HL-60 (cell line): ENCODE results near the gene IRS2.

Experiments
- DNase-seq, 2 experiments: peaks; one replicate each; pipeline ENCODE4 v3.0.0-alpha.2; 2010 to 2020; ENCODE audit warnings: low read depth in 1 of 2, low spot score in 1 of 2
- H3K27ac ChIP-seq: fragments of 250-450 bp; sonication (Bioruptor Pico); replicated peaks from 2 replicates; pipeline ENCODE4 v1.5.1; 2020; ENCODE audit warnings: mild to moderate bottlenecking, moderate library complexity
- H3K27me3 ChIP-seq: fragments of 250-450 bp; sonication (Bioruptor Pico); 2 replicates; pipeline ENCODE4 v1.5.1; 2021; ENCODE audit warnings: mild to moderate bottlenecking, moderate library complexity; ENCODE audit not compliant: insufficient read depth, poor library complexity, severe bottlenecking
- H3K4me3 ChIP-seq: replicated peaks from 2 replicates; pipeline ENCODE4 v1.5.1; 2011; ENCODE audit warnings: mild to moderate bottlenecking, control low read depth, low read length; ENCODE audit not compliant: insufficient read depth
- GABPA ChIP-seq: IDR thresholded peaks from 2 replicates; pipeline ENCODE4 v1.6.1; 2012; ENCODE audit warnings: low read depth
- POLR2AphosphoS5 ChIP-seq: IDR thresholded peaks from 2 replicates; pipeline ENCODE4 v1.6.1; 2012; ENCODE audit warnings: low read depth
- SPI1 ChIP-seq: IDR thresholded peaks from 2 replicates; pipeline ENCODE4 v1.6.1; 2012; ENCODE audit warnings: low read depth, mild to moderate bottlenecking, borderline replicate concordance
- TF ChIP-seq, protein P1 (sequence below): IDR thresholded peaks from 2 replicates; pipeline ENCODE4 v1.6.1; 2012; ENCODE audit warnings: low read depth; ENCODE audit not compliant: insufficient replicate concordance
- TF ChIP-seq, protein P2 (sequence below): IDR thresholded peaks from one replicate; pipeline ENCODE4 v1.5.1; 2011; ENCODE audit warnings: low read length, control low read depth, inconsistent platforms; ENCODE audit not compliant: insufficient read depth

IRS2 gene

GRCh38 chr13:109758937-109759480 lies 27.4 kb downstream of the IRS2 start:
- H3K27ac ChIP-seq: no peak overlapping the region
- no peak for DNase-seq
- H3K4me3 ChIP-seq: no peak overlapping the region
- TF ChIP-seq, protein P1, sequence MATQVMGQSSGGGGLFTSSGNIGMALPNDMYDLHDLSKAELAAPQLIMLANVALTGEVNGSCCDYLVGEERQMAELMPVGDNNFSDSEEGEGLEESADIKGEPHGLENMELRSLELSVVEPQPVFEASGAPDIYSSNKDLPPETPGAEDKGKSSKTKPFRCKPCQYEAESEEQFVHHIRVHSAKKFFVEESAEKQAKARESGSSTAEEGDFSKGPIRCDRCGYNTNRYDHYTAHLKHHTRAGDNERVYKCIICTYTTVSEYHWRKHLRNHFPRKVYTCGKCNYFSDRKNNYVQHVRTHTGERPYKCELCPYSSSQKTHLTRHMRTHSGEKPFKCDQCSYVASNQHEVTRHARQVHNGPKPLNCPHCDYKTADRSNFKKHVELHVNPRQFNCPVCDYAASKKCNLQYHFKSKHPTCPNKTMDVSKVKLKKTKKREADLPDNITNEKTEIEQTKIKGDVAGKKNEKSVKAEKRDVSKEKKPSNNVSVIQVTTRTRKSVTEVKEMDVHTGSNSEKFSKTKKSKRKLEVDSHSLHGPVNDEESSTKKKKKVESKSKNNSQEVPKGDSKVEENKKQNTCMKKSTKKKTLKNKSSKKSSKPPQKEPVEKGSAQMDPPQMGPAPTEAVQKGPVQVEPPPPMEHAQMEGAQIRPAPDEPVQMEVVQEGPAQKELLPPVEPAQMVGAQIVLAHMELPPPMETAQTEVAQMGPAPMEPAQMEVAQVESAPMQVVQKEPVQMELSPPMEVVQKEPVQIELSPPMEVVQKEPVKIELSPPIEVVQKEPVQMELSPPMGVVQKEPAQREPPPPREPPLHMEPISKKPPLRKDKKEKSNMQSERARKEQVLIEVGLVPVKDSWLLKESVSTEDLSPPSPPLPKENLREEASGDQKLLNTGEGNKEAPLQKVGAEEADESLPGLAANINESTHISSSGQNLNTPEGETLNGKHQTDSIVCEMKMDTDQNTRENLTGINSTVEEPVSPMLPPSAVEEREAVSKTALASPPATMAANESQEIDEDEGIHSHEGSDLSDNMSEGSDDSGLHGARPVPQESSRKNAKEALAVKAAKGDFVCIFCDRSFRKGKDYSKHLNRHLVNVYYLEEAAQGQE: no peak
- no peaks in the 10 kb centered on the region for H3K27me3 ChIP-seq

DNA sequence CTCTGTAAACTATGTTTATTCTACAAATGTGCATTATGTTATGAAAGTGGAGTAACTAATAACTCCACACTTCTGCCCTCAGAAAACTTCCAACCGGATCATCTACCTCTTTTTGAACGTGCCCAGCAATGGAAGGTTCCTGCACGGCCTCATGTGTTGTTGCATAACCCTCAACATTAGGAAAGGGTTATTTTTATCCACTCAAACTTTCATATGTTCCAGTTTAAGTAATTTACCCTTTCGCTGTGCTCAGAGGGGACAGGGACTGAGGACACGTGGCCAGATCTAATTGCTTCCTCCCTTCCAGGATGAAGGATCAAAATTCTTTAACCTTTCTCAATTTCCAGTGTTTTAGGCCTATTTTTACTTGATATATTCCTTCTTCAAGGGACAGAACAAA lies 29.6 kb downstream of the IRS2 start:
- Histone ChIP-seq H3K27ac (no peak overlapping the region), H3K27me3 (no peaks in the 10 kb centered on the region), H3K4me3 (no peak overlapping the region)
- TF ChIP-seq, protein P2, sequence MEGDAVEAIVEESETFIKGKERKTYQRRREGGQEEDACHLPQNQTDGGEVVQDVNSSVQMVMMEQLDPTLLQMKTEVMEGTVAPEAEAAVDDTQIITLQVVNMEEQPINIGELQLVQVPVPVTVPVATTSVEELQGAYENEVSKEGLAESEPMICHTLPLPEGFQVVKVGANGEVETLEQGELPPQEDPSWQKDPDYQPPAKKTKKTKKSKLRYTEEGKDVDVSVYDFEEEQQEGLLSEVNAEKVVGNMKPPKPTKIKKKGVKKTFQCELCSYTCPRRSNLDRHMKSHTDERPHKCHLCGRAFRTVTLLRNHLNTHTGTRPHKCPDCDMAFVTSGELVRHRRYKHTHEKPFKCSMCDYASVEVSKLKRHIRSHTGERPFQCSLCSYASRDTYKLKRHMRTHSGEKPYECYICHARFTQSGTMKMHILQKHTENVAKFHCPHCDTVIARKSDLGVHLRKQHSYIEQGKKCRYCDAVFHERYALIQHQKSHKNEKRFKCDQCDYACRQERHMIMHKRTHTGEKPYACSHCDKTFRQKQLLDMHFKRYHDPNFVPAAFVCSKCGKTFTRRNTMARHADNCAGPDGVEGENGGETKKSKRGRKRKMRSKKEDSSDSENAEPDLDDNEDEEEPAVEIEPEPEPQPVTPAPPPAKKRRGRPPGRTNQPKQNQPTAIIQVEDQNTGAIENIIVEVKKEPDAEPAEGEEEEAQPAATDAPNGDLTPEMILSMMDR: no peak
- TF ChIP-seq GABPA (no peak), POLR2AphosphoS5 (no peak), SPI1 (no peak)
- TF ChIP-seq, protein P1: no peak
- DNase-seq: no peak

DNA sequence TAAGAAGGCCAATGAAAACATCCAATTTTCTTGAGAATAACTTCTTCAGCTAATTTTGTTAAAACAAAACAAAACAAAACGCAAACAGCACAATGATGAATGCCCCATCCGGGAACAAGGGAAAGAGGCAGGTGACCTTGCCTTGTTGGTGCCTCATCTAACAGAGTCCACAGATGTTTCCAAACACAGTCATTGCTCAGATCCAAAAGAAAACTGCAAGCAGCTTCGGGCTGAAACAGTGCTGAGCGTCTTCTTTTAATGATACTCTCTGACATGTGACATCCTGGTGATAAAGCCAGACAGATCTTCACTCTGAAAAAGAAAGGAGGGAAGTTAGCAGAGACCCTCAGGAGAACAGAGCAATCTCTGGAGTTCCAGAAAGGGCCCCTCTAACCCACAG lies 30.4 kb downstream of the IRS2 start:
- DNase-seq: no peak
- TF ChIP-seq GABPA (no peak), SPI1 (no peak), POLR2AphosphoS5 (no peak)
- TF ChIP-seq, protein P1: no peak
- TF ChIP-seq, protein P2: no peak
- no peak overlapping the region for H3K27ac ChIP-seq

DNA sequence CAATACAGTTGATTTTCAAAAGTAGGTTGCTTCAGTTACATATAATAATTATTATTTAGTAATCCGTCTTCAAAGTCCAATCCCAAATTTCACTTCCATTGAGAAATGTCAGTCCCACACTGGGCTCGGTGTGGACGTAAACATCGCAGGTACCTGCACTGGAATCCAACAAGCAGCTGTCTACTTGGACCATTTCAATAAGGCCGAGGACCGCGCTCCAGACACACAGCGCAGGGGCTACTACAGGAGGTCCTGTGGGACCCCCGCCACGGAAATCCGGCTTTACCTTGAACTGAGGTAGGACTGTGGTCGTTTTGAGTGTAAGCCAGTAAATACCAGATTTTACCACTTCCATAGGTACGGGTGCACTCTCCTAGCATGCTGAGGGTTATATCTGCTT lies 30.8 kb downstream of the IRS2 start:
- no peak for DNase-seq
- Histone ChIP-seq H3K27ac (no peak overlapping the region), H3K4me3 (no peak overlapping the region), H3K27me3 (no peaks in the 10 kb centered on the region)
- TF ChIP-seq POLR2AphosphoS5 (no peak), GABPA (no peak), SPI1 (no peak)
- TF ChIP-seq, protein P2: no peak
- TF ChIP-seq, protein P1: no peak

More for the DNA sequence above, 30.4 kb downstream of the IRS2 start:
- Histone ChIP-seq H3K4me3 (no peak overlapping the region), H3K27me3 (no peaks in the 10 kb centered on the region)
